ENCODE measurements around the gene ACOXL.

ACOXL gene

DNA sequence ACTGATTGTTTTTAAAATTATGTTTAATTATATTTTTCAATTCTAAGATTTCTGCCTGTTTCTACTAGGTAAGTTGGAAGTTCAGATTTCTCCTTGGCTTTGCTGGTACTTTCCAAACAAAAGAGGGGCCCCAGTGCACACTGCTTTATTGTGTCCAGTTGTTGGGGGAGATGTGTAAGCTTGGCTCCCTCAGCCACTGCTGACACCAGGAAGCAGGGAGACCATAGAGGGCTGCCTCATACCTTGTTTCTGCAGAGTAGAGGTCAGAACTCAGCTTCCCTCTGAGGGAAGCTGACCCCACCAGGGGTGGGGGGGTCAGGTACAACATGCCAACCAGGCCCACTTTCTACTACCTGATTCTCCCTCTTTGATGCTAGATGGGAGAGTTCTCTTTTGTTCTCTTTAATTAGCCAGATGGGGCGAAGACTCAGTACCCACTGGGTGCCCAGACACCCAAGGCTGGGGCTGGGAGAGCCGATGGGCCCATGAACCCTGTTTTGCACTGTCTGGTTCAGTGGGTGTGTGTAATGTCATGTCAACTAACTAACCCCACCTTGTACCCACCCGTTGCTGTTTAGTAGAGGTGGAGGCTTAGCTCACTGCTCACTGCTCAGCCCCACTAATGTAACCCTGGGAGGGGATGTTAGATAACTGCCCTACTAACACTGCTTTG is 403.0 kb downstream of the ACOXL start:
- no peak for DNase-seq (ENCODE audit: low read depth)

DNA sequence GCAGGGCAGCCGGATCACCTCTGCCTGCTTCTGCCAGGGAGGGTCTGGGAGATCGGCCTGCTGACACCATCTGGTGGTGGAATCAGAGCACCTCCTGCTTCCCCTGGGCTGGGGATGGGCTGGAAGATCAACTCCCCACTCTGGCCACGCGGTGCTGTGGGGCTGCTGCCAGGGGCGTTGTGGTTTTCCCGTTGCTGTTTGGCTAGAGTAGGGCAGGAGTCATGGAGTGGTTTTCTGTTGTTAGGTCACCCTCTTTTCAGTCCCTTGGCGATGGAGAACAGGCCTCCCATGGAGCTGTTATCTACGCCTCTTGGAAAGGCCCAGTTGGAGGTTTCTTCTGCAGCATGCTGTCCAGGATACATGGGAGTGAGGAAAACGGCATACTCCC is 403.5 kb downstream of the ACOXL start:
- no peak for DNase-seq (ENCODE audit: low read depth)

DNA sequence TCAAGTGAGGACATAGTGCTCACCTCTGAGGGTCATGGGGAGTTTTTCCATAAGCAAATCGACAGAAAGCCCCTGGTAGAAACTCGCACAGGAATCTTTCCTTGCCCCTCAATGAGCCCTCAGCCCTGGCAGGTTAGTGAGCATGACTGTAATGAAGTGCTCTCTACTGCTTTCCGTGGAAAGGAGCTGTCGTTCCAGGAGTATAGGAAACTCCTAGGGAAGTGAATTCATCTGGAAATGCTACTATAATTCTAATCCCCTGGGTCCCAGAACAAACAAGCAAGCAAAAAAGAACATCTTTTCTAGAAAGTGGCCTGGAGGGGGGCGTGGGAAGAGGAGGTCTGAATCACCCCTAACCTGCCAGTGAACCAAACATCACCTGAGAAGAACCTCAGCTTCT is 406.5 kb downstream of the ACOXL start:
- no peak for DNase-seq (ENCODE audit: low read depth)

DNA sequence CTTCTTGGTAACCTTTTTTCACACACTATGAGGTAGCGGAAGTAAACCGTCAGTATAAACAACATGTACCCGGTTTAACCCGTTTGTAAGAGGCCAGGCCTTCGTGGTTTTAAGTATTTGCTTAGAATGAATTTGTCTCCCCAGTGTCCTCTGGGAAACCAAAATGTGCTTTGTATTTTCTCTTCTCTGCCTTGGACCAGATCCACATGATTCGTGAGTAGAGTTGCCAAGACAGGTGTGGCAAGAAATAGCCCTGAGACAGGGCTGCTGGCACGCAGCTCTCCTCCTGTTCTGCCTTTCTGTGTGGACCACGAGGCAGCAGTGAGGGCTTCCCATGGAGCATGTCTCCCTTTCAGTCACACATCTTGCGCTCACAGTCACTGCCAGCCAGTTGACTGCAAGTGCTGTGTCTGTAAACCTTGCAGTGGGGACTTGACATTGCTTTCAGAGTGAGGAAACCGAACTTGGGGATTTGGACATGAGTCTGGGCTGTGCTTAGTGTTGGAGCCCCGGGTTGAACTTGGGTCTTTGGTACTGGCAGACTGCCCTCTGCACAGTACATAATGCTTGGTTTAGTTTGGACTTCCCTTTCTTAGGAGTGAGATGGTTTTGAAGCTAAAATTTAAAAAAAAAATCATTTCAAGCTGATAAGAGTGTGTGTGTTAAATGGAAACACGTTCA is 407.4 kb downstream of the ACOXL start:
- DNase-seq (ENCODE audit: low read depth) = no peak

DNA sequence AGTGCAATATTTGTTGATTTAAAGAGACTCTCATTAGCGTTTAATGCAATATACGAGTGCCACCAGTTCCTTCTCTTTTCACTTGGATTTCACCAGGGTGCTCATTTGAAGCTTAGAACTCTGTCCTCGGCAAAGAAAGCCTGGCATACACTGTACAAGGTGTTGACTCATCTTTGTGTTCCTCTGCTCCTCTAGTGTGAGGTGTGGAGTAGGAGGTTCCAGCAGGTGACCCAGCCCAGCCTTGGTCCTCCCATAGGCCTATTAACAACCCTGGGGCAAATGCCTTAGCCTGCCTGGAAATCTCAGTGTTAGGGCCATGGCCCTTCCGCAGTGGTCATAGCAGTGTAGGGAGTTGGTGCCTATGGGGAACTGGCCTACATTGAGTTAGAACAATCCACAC is 408.4 kb downstream of the ACOXL start:
- no peak for DNase-seq (ENCODE audit: low read depth)

DNA sequence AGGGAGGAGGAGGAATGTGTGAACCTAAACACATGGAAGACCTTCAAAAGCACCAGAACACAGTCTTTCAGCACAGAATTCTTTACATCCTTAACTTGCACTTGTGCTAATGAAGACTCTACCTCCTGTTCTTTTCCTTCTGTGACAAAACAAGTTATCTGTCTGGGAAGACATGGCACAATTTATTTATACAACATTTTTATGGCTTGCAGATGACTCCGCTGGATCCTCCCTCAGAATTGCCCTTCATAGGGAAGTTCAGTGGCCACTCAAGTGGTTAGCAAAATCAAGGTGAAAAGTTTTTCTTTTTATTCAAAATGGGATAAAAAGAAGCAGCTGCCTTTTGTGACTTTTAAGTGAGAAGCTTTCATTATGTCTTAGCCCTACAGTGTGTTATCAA is 409.7 kb downstream of the ACOXL start:
- DNase-seq (ENCODE audit: low read depth) = no peak

DNA sequence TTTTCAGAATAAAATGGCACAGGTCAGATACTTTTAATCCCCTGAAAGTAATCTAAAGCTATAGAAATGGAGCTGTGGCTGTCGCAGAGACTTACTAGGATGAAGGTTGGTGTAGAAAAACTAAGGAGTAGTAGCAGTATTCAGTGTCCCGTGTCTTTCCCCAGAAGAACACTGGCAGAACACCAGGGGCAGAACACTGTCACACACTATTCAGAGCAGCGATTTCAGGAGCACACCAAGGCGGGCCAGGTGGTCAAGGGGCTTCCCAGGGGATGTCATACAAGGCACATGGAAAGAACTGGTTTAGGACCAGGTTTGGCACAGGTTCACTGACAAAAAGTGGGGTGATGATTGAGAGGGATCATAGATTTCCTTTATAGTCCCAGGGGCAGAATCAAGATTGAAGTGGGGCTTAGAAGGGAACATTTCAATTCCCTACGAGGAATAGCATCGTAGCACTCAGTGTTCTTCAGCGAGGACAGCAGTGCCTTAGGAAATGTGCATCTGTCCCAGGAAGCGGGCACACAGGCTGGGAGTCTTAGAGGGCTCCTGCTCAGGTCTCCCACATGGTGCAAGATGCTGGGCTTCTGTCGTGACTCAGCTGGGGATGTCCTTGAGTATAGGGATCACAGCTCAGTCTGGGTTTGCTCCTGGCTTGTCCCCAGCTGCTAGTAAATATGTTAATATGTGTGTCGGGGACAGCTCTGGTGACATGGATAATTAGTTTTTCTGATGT is 410.9 kb downstream of the ACOXL start:
- no peak for DNase-seq (ENCODE audit: low read depth)

DNA sequence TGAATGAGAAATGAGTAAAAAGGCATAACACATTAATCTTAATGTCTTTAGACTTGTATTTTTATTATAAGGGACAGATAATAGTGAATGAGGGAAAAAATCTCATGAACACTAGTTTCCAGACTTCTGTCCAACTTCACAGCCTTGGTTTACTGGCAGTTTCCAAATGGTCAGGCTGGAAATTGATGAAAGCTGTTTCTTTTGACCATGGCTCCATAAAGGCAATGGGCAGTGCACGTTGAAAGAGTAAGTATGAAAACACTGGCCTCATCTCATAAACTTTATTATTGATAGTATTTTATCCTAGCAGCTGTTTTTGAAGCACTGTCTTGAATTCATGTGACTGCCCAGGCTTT is 411.4 kb downstream of the ACOXL start:
- DNase-seq (ENCODE audit: low read depth) = no peak

DNA sequence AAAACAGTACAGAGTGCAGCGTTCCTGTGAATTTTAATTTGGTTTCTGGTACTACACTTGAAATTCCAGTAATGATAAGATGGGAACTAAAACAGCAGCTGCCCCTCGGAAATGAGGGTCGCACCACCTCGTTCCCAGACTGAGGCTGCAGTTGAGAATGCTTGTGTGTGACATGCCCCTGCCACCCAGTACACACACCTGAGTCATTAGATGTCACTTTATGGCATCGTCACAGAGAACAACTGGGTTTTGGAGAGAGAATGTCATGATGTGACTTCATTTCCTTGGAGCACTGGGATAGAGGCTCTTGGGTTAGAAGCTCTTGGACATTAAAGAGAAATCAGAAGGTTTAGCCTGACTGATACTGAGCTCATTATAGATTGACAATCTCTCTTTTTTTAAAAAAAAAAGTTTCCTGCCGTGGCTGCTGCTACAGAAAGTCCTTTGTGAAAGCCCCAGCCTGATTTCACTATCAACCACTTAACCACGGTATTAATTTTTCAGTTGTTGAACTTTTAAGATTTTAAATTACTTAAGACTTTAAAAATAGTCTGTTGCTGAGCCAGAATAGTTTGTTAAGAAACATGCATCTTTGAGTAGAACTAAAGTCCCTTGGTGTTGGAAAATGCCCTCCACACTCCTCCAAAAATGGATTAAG is 412.9 kb downstream of the ACOXL start:
- no peak for DNase-seq (ENCODE audit: low read depth)

DNA sequence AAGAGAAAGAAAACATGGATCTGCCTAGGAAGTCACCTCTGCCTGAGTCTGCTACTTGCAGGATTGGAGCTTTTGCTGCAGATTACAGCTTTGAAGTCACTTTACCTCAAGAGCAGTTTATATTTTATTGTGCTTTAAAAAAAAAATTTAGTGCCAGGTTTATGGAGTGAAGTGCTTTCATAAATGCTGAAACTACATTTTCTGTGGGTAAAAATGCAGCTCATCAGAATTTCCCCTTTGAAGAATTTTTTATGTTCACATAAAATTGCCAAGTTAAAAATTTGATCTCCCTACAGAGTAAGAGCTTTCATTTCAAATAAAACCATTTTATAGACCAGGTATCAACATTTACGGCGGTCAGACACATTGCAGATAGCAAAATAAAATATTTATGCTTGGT is 413.6 kb downstream of the ACOXL start:
- no peak for DNase-seq (ENCODE audit: low read depth)

DNA sequence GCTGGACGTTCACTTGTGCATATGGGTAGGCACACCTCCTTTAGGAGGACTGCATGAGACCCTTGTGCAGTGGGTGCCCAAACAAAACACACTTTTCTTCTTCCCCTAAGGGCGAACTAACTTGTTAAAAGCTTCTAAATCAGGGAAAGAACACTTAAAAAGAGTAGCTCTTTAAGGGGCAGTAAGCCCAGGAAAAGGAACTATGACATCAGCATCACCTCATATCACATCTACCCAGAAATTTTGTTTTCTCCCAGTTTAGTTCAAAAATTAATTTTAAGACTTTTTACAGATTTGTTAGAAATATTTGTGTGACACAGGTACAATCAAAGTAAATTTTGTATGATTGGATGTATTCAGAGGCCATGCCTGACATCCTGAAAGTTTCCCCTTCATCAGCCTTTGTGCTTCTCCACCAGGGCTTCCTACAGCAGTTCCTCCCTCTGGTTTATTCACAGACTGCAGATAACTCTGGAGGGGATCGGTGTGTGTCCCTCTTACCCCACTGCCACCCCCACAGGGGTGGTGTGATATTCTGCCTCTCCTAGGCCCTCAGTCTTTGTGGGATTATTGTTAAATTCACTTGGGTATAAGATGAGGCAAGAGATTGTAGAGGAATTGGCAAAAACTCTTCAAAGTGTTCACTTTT is 416.0 kb downstream of the ACOXL start:
- no peak for DNase-seq (ENCODE audit: low read depth)

DNA sequence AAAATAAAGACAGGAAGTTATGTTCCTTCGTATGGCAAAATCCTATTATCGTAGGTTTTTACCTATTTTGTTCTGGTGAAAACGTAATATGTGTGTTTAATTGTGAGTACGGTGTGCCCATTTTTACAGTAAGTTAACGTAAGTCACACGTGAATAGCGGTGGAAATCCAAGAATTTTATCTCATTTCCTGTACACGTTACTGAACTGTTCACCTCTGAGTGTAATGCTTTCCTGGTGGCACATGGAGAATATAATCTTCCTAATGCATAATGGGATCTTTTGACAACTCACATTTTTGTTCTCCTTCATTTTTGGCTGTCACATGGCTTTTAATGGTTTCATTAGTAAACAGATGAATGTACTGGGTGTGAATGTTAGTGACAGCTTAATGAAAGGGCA is 416.6 kb downstream of the ACOXL start:
- DNase-seq (ENCODE audit: low read depth) = no peak

DNA sequence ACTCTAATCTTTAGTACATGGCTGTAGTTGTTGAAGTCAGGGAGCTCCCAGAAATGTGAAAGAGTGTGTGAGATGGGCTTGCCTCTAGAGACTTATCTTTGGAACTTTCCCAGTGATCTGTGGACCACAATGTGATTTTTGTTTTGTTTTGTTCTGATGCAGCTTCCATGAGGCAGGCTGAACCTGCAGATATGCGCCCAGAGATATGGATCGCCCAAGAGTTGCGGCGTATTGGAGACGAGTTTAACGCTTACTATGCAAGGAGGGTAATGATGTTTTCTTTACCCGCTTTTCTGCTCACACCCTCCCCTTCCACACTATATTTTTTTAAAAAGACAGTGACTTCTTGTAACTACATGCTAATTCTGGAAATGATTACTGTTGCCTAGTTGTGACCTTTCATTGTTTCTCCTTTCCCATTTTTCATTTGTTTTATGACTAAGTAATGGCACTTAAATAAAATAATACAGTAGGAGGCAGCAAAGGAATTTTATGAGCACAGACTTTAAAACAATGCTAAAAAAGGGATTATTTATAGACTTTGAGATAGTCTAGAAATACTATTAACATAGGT is 417.6 kb downstream of the ACOXL start:
- no peak for DNase-seq (ENCODE audit: low read depth)

DNA sequence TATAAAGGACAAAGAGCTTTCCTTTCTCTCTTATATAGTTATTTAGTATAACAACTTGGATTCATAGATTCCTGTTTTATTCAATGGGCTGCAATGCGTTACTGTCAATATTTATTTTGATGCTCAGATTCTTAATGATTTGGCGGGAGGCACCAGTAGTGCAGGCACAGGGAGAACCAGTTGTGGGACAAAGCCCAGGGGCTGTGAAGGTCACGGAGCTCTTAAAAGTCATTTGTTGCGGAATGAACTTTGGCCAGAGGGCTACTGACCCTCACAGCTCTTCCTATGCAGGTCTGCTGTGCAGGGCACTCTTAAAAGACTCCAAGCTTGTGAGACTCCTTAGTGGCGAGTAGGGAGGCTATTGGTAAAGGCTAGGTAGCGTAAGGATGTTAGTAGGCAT is 422.4 kb downstream of the ACOXL start:
- no peak for DNase-seq (ENCODE audit: low read depth)

DNA sequence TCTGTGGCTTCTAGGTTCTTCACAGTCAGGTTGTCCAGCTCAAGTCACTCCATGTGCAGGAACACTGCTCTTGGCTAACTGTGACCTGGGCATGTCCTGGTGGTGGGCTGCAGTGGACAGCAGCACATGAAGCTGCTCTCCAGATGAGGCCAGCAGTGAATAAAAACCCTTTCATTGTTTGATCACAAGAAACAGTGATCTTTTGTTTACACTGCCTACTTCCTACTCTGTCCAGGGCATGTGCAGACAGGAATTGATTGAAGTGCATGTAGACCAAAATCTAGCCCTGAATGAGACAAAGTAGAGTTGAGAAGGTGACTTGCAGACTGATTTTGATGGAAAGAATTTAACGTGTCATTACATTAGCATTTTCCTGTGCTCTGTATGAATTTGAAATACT is 423.2 kb downstream of the ACOXL start:
- no peak for DNase-seq (ENCODE audit: low read depth)

DNA sequence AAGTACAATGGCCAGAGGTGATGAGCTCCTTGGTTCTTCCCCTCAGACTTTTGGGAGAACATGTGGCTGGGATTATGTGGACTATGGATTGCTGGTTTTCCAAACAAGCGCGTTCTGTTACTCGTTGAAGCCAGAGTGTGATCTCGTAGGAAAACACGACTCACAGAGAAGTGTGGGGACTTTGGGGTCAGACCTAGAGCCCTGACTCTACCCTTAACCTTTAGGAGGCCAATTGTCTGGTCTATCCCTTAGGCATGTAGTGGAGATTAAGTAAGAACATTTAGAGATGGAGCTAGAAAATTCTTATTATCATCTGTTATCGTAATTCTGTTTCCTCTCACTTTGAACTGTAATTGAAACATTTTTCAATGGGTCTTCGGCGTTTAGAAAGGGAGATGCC is 424.2 kb downstream of the ACOXL start:
- DNase-seq (ENCODE audit: low read depth) = no peak

DNA sequence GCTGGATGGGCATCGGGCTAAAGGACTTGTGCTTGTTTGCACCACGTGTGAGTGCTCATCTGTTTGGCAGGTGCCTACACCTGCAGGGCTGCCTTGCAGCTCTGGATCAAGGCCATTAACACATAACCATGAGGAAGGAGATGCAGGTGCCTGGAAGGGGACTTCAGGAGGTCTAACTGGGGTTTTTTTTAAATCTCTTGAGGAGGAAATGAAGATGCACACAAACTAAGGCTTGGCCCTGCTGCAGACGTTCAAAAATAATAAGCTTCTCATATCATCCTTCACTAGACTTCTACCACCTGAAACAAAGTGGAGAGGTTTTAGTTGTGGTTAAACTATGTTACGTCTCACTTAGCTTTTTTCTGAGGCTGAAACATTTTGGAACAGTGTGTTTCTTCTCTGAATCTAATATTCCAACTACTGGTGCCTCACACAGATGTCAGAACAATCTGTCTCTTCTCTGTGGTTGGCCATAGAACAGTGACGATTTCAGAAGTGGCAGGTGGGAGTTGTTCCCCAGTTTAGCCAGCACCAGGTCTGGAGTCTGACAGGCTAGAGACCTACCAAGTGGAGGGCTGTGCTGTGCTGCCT is 424.8 kb downstream of the ACOXL start:
- no peak for DNase-seq (ENCODE audit: low read depth)

DNA sequence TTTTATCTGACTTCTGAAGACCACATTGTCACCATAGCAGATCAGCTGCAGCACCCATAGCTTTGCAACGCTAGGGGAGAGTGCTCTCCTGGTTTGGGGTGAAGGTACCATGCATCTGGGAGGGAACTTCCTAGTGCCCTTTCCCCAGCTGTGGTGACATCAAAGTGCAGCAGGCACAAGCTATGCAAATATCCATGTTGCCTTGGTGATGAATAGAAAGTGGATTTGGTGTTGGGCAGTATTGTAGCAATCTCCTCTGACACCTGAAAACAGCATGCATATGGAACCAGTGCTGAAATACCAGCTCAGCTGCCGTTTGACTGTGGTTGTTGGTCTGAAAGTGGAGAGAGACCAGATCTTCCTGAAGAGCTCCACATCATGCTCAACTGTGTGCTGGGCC is 425.4 kb downstream of the ACOXL start:
- DNase-seq (ENCODE audit: low read depth) = no peak

DNA sequence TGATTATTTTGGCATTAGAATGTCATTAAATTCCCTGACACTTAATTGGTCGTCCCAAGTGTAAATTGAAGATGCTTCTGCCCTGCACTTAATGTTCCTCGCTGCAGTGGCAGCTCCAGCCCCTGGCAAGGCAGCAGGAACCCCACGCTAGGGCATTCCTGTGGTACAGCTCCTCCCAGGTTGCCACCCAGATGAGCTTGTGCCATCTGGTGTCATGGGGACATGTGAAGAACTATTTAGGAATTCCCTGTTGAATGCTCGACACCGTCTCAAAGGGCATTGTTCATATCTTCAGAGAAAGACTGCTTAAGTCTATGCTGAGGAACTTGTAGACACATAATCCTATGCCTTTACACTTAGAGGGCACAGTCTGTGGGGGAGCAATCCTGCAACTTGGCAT is 427.3 kb downstream of the ACOXL start:
- no peak for DNase-seq (ENCODE audit: low read depth)

DNA sequence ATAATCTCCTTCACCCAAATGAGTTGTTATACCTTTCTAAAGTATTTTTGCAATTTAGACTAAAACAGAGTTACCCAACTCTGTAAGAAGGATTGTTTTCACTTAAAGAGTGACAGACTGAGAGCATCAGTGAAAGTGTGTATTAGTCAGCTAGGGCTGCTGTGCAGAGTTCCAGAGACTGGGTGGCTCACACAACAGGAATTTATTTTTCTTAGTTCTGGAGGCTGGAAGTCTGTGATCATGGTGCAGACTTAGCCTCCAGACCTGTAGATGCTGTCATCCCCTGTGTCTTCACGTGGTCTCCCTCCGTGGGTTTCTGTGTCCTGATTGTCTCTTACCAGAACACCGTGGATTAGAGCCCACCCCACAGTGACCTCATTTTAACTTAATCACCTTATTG is 428.4 kb downstream of the ACOXL start:
- DNase-seq (ENCODE audit: low read depth) = no peak

DNA sequence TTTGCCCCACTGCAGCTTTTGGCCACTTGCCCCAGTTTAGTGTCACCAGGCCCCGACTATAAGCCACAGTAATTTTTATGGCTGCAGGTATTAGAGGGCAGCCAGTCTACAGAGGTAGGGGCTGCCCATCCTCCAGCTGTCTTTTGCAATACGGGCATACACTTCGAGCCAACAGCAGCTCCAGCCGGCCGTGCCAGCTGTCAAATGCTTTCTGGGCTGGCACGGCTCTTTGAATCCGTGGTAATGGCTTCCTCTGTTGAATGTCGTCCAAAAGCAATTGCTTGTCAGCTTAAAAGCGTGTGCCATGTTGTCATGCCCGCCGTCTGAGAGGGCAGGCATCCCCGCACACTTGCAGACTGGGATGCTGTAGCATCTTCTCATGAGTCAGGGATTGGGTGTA is 429.6 kb downstream of the ACOXL start:
- DNase-seq (ENCODE audit: low read depth) = no peak
